Amniotic epithelial cell (primary cell): ENCODE results near the gene OBSCN.

Experiments
- DNase-seq: peaks from one replicate; pipeline ENCODE4 v3.0.0-alpha.2; 2010; ENCODE audit warnings: low read depth

The OBSCN gene

DNA sequence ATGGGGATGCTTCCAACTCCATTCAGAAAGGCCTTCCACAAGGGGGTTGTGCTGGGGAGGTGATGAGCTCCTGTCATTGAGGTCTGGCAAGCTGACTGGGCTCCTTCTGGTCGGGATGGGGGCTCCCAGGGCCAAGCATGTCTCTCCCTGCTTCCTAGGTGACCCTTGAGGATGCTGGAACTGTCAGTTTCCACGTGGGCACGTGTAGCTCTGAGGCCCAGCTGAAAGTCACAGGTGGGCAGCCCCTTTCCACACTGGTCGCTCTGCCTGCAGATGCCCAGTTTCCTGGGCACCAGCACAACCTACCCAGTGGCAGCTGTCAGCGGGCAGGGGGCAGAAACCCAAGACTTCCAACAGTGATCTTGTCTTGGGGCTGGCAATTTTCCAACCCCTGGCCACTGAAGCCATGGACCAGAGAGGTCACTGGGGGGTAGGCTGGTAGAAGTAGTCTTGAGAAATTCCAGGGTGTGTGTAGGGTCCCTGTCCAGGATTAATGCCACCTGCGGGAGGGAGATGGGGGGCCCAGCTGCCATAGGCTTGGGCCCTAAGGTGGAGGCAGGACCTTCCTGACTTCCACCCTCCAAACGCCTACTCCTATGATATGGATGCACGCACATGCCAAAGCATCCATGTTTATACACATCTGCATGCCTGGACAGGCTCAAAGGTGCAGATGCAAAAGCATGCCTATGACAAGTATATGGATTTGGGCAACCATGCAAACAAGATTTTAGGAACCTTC is 101.7 kb downstream of the OBSCN start:
- no peak for DNase-seq

DNA sequence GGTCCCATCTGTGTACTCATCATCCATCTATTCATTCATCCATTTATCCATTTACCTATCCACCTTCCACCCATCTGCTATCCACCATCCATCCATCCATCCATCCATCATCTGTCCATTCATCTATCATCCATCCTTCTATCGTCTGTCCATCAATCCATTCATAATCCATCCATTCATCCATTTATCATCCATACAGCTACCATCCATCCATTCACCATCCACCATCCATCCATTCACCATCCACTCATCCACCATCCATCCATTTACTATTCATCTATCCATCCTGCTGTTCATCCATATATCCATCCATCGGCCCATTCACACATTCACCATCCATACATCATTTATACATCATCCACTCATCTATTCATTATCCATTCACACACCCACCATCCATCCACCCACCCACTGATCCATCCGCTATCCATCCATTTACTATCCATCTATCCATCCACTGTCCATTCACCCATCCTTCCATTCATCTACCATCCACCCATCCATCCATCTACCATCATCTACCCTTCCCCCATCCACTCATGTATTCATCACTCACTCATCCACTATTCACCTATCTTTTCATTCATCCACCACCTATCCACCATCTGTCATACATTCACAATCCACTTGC is 102.4 kb downstream of the OBSCN start:
- no peak for DNase-seq

DNA sequence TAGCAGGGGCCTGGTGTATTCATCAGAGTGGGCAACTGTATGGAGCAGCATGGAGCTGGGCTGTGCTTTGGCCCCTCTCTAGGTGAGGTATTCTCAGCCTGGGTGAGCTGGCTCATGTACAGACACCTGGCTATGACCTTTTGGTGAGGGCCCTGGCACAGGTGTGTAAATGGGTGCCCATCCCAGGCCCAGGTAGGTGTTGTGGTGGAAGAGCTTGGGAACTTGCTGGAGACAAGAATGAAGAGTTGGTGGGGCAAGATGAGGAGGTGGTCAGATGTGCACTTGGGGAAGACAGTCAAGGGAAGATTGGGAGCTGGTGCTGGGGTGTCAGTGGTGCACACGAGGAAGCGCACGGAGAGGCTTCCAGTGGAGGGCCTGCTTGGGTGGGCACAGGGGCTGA is 103.2 kb downstream of the OBSCN start:
- DNase-seq: no peak

DNA sequence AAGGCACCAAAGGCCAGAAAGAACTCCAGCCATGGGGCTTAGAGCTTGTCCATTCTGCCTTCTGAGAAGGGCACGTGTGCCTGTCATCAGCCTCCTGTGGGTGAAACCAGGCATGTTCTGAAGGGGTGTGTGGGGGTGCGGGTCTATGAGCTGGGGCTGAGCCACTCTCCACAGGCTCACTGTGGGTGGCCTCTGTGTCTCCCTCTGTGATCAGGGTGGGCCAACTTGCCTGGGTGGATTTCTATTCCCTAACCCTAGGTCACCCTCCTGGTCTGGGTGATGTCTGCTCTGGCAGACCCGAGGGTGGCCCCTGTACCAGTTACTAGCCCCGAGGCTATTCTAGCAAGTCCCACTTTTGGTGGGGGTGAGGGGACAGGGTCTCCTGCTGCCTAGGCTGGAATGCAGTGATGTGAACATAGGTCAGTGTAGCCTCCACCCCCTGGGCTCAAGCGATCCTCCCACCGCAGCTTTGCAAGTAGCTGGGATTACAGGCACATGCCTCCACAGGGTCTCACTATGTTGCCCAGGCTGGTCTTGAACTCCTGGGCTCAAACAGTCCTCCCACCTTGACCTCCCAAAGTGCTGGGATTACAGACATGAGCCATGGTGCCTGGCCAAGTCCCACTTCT is 104.4 kb downstream of the OBSCN start:
- DNase-seq: no peak

DNA sequence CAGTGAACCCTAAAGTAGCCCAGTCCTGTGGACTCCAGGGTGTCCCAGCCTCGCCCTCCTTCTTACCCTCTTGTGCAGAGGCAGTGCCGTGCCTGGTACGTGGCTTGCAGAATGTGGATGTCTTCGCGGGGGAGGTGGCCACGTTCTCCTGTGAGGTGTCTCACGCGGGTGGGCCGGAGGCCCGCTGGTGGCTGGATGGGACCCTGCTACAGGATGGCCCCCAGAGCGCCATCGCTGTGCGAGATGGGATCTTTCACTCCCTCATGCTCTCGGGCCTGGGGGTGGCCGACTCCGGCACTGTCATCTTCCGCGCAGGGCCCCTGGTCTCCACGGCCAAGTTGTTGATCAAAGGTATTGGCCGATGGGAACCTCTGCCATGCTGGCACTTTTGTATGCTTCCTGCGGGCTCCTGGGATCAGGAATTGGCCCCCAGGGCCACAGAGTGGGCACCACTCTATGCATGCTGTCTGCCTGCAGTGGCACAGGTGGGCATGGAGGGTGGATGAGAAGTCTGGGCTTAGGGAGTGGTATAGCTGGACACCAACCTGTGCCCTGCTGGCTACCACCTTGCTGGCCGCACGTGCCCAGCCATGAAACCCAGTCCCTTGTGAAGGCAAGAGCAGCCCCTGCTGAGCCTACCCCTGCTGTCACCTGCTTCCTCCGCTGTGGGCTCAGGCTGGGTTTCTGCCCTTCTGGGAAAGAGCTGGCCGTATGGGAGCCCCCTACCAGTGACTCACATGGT is 105.9 kb downstream of the OBSCN start:
- DNase-seq: no peak

DNA sequence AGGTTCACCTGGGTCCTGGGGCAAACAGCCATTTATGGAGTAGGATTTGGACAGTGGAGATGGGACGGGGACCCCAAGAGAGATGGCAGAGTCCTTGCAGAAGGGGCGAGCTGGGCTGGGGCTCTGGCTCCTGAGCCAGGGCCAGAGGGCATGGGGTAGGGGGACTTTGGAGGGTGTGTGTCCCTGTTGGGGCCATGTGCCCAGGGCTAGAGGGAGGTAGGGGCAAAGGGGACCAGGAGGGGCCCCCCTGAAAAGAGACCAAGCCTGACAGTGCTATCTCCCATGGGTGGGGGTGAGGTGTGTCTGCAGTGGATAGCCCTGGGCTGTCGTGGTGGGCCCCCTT is 106.4 kb downstream of the OBSCN start:
- DNase-seq: no peak

DNA sequence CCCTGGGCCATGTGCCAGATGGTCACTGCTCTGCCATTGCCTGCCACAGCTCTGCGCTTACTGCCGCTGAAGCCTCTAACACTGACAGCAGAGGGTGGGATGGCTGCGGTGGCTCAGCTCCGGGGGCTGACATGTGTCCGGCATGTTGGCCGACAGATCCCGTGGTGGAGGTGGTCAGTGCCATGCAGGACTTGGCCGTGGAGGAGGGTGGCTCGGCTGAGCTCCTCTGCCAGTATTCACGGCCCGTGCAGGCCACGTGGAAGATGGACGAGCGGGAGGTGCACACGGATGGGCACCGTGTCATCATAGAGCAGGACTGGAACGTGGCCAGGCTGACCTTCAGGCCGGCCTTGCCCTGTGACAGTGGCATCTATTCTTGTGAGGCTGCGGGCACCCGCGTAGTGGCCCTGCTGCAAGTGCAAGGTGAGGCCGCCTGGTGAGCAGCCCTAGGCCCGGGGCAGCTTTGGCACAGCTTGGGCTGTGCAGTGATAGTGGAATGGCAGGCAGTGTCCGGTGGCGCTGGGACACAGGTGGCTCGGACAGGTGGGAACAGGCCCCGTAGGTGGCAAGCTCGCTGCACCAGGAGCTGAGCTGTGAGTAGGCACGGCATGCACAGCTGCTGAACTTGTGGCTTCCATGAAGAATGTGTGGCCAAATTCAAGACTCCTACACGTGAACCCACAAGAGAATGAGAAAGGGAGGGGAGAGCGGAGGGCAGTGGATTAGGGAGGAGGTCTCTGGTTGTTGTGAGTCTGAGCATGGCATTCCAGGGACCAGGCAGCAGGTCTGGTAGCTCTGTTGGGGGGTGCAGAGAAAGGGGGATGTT is 107.0 kb downstream of the OBSCN start:
- DNase-seq: peak; percentile 4

DNA sequence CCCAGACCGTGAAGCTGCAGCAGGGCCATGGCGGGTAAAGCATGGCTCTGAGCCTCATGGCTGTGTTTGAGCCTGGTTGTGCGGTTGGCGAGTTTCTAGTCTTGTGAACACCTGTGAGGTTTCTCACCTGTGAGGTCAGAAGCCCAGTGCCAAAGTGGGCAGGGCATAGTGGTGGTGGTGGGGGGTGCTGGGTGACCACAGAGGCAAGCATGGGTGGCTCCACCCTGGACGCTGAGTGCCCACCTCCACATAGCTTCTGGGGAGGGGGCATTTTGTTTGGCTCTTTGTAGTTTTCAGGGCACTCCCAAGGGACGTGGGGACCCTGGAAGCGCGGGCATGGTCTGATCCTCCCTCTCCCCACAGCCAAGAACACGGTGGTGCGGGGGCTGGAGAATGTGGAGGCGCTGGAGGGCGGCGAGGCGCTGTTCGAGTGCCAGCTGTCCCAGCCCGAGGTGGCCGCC is 107.7 kb downstream of the OBSCN start:
- no peak for DNase-seq

DNA sequence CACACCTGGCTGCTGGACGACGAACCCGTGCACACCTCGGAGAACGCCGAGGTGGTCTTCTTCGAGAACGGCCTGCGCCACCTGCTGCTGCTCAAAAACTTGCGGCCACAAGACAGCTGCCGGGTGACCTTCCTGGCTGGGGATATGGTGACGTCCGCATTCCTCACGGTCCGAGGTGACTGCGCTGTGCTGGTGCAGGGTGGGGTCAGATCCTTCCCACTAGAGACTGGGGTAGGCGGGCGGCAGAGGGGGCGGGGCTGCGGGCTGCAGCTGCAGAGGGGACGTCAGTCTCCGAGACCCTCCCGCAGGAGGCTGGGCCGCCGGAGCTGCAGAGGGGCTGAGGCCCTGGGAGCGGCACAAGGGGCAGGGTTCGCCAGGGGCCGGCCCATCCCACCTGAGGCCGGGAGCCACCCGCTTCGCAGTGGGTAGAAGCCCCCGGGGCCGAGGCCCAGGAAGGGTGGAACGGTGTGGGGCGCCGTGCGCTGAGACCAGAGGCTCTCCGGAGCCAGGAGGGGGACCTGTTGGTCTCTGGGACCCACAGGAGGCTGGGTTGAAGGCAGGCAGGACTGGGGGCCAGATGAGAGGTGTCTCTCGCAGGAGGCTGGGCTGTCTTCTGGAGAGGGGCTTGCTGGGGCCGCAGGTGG is 108.2 kb downstream of the OBSCN start:
- DNase-seq: no peak

DNA sequence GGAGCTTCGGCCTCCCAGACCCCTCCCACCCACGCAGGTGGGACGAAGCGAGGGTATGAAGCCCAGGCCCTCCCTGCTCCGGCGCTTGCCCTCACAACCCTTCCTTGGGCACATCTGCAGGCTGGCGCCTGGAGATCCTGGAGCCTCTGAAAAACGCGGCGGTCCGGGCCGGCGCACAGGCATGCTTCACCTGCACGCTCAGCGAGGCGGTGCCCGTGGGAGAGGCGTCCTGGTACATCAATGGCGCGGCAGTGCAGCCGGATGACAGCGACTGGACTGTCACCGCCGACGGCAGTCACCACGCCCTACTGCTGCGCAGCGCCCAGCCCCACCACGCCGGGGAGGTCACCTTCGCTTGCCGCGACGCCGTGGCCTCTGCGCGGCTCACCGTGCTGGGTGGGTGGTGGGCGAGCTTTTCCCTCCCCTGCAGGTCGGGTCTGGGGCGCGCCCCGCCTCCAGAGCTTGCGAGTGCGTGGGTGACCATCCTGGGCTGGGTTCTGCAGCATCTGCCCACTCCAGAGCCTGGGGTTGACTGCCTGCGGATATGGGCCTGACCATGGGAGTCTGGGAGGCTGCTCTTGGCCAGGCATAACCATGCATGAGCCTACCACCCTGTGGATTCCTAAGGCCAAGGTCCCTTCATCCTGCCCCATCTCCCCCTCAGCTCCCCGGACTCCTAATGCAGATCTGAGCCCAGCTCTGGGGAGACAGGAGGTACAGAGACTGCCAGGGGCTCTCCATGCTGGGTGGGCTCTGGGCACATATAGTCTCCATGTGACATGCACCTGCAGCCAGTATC is 108.9 kb downstream of the OBSCN start:
- DNase-seq: no peak

DNA sequence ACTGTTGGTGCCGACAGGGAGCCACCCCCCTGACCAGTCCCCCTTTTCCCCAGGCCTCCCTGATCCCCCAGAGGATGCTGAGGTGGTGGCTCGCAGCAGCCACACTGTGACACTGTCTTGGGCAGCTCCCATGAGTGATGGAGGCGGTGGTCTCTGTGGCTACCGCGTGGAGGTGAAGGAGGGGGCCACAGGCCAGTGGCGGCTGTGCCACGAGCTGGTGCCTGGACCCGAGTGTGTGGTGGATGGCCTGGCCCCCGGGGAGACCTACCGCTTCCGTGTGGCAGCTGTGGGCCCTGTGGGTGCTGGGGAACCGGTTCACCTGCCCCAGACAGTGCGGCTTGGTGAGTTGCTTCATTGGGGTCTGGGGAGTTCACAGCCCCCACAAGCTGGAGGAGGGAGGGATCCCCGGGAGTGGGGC is 109.6 kb downstream of the OBSCN start:
- DNase-seq: no peak

DNA sequence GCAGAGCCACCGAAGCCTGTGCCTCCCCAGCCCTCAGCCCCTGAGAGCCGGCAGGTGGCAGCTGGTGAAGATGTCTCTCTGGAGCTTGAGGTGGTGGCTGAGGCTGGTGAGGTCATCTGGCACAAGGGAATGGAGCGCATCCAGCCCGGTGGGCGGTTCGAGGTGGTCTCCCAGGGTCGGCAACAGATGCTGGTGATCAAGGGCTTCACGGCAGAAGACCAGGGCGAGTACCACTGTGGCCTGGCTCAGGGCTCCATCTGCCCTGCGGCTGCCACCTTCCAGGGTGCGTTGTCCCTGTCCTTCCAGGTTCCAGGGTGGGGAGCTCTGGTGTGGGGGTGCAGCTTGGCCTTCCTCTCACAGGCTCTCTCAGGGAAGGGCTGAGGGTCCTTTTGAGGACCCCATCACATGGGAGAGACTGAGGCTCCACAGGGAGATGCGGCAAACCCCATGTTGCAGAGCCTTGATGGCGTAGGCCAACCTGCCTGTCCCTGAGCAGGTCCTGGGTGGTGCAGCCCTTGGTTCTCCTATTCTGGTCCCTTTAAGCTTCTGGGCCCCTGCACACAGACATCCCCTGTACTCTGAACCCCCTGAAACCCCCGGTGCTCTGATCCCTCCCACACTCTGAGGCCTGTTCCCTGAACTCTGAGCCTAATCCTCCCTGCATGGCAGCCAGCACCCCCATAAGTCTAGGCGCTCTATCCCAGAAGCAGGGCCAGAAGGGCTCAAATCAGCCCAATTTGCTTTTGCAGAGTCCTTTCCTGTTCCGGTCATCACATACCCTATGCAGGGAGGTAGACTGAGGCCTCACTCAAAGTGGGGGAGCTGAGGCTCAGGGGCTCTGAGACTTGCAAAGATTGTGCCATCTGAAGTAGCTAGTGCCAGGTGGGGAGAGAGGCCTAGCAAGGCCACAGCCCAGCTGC is 110.3 kb downstream of the OBSCN start:
- DNase-seq: no peak

DNA sequence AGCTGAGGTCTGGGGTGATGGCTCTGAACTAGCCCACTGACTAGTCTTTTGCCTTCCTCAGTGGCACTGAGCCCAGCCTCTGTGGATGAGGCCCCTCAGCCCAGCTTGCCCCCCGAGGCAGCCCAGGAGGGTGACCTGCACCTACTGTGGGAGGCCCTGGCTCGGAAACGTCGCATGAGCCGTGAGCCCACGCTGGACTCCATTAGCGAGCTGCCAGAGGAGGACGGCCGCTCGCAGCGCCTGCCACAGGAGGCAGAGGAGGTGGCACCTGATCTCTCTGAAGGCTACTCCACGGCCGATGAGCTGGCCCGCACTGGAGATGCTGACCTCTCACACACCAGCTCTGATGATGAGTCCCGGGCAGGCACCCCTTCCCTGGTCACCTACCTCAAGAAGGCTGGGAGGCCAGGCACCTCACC is 111.0 kb downstream of the OBSCN start:
- no peak for DNase-seq

DNA sequence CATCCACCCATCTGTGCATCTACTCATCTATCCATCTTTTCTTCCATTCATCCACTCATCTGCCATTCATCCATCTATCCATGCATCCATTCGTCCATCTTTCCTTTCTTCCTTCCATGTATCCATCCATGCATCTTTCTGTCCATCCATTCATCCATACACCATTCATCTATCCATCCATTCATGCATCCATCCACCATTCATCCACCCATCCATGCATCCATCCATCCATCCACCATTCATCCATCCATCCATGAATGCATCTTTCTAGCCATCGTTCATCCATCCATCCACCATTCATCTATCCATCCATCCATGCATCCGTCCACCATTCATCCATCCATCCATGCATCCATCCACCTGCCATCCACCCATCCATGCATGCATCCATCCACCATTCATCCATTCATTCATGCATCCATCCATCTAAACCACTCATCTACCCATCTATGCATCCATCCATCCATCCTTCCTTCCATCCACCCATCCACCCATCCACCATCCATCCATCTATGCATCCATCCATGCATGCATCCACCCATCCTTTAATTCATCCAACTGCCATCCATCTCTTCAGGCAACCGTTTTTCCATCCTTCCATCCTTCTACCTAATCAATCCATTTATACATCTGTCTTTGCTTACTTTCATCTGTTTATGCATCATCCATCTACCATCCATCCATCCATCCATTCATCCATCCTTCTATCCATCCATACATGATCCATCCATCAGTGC is 111.7 kb downstream of the OBSCN start:
- no peak for DNase-seq

DNA sequence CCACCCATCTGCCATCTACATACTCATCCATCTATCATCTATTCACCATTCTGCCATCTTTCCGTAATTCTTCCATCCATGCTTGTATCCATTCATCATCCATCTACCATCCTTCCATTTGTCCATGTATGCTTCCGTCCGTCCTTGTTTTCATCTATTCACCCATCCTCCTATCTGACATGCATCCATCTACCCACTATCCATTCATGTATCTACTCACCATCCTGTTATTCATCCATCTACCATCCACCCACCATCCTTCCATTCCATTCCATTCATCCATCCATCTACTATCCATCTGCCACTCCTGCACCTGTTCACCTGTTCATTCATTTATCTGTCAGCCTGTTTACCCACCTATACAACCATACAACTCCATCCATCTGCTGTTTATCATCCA is 112.5 kb downstream of the OBSCN start:
- no peak for DNase-seq

DNA sequence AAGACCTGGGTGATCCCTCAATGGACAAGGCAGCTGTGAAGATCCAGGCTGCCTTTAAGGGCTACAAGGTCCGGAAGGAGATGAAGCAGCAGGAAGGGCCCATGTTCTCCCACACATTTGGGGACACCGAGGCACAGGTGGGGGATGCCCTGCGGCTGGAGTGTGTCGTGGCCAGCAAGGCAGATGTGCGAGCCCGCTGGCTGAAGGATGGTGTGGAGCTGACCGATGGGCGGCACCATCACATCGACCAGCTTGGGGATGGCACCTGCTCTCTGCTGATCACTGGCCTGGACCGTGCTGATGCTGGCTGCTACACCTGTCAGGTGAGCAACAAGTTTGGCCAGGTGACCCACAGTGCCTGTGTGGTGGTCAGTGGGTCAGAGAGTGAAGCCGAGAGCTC is 113.6 kb downstream of the OBSCN start:
- no peak for DNase-seq

DNA sequence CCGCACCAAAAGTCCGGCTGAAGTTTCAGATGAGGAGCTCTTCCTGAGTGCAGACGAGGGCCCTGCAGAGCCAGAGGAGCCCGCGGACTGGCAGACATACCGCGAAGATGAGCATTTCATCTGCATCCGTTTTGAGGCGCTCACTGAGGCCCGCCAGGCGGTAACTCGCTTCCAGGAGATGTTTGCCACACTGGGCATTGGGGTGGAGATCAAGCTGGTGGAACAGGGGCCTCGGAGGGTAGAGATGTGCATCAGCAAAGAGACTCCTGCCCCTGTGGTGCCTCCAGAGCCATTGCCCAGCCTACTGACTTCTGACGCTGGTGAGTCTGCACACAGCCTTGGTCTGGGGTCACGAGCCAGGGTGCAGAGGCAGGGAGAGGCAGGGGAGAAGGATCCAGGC is 114.1 kb downstream of the OBSCN start:
- no peak for DNase-seq

DNA sequence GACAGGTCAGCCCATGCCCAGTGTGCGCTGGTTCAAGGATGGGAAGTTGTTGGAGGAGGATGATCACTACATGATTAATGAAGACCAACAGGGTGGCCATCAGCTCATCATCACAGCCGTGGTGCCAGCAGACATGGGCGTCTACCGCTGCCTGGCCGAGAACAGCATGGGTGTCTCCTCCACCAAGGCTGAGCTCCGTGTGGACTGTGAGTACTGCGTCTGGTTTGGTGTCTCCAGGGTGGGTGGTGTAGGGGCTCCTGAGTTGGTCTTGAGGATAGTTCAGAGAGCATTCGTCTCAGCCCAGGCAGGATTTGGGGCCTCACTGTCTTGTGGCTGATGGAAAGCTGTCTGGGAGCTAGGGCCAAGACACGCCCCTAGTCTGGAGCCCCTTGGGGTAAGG is 115.6 kb downstream of the OBSCN start:
- DNase-seq: no peak

DNA sequence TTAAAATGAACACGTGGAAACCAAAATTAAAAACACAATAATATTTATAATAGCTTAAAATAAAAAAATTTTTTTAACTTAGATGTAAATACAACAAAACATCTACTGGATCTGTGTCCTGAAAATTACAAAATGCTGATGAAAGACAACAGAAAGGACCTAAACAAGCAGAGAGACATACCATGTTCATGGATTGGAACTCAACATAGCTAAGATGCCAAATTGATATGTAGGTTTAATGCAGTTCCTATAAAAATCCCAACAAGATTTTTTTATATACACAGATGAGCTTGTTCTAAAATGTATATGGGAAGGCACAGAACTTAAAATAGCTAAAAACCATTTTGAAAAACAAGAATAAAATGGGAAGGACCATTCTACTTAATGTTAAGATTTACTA is 117.4 kb downstream of the OBSCN start:
- DNase-seq: no peak
